Measurements from ENCODE around the gene RPS24. TPM values are rescaled to one million over a fixed set of nuclear protein-coding genes. Genes with fewer than 3 reads are reported as not detected.

Gene RPS24
- polyA plus RNA-seq, 4 donors: 3,318 to 7,694 (median 4,630) TPM

DNA sequence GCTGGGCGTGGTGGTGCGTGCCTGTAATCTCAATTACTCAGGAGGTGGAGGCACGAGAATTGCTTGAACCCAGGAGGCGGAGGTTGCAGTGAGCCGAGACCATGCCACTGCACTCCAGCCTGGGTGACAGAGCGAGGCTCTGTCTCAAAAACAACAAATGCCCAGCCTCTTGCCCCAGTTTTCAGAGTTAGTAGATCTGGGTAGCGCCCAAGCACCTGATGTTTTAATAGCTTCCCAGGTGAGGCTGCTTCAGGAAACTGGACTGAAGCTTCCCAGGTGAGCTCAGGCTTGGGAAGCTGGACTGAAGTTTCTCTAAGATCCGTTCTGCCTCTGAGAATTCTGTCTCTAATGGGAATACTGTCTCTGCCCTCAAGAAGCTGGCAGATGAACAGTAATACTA lies 12.2 kb downstream of the RPS24 start:
- no peaks in the 10 kb centered on the region for H3K27me3 ChIP-seq (ENCODE audit: control insufficient read depth in 3 of 3, insufficient read depth in 3 of 3, low read length in 3 of 3)
- H3K27ac ChIP-seq (ENCODE audit: low read depth in 1 of 3, low read length in 2 of 3): no peak overlapping the region
- H3K9me3 ChIP-seq (ENCODE audit: control insufficient read depth in 2 of 2, insufficient read depth in 1 of 2, low read depth in 1 of 2, low read length in 1 of 2): no peaks in the 10 kb centered on the region
- peaks cover 5 to 16% (median 13%) of the 10 kb centered on the region in 3 donors for H3K36me3 ChIP-seq (ENCODE audit: control insufficient read depth in 3 of 3, insufficient read depth in 2 of 3, low read depth in 1 of 3, low read length in 3 of 3)
- DNase-seq (no peak), FAIRE-seq (no peak)
- 48 to 86% (median 62%) methylated on average over 8 of the region's 8 CpGs for WGBS, 3 donors
- H3K4me1 ChIP-seq (ENCODE audit: control insufficient read depth in 3 of 3, insufficient read depth in 2 of 3, low read depth in 1 of 3, low read length in 2 of 3): peaks cover 0 to 13% (median 0%) of the 10 kb centered on the region in 3 donors
- H3K4me3 ChIP-seq (ENCODE audit: low read depth in 1 of 3, low read length in 3 of 3): no peak overlapping the region

DNA sequence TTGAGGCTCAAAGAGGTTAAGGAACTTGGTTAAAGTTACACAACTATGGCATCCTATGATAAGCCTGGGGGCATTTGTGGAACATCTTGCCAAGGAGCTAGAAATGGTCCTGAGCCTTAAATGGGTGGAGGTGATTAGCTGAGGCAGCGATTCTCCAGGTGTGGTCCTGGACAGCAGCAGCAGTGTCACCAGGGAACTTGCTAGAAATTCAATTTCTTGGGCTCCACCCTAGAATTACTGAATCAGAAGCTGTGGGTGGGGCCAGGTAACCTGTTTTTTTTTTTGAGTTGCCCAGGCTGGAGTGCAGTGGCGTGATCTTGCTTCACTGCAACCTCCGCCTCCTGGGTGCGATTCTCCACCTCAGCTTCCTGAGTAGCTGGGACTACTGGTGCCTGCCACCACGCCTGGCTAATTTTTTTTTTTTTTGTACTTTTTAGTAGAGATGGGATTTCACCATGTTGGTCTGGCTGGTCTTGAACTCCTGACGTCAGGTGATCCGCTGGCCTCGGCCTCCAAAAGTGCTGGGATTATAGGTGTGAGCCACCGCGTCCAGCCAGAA lies 13.1 kb downstream of the RPS24 start:
- 59 to 73% (median 68%) methylated on average over 10 of the region's 10 CpGs for WGBS, 3 donors
- Histone ChIP-seq H3K9me3 (ENCODE audit: control insufficient read depth in 2 of 2, insufficient read depth in 1 of 2, low read depth in 1 of 2, low read length in 1 of 2) (no peaks in the 10 kb centered on the region), H3K27me3 (ENCODE audit: control insufficient read depth in 3 of 3, insufficient read depth in 3 of 3, low read length in 3 of 3) (no peaks in the 10 kb centered on the region), H3K4me3 (ENCODE audit: low read depth in 1 of 3, low read length in 3 of 3) (no peak overlapping the region), H3K27ac (ENCODE audit: low read depth in 1 of 3, low read length in 2 of 3) (no peak overlapping the region), H3K36me3 (ENCODE audit: control insufficient read depth in 3 of 3, insufficient read depth in 2 of 3, low read depth in 1 of 3, low read length in 3 of 3) (peaks cover 0 to 6% (median 4%) of the 10 kb centered on the region in 3 donors), H3K4me1 (ENCODE audit: control insufficient read depth in 3 of 3, insufficient read depth in 2 of 3, low read depth in 1 of 3, low read length in 2 of 3) (peaks cover 0 to 5% (median 0%) of the 10 kb centered on the region in 3 donors)
- FAIRE-seq: no peak
- no peak for DNase-seq

DNA sequence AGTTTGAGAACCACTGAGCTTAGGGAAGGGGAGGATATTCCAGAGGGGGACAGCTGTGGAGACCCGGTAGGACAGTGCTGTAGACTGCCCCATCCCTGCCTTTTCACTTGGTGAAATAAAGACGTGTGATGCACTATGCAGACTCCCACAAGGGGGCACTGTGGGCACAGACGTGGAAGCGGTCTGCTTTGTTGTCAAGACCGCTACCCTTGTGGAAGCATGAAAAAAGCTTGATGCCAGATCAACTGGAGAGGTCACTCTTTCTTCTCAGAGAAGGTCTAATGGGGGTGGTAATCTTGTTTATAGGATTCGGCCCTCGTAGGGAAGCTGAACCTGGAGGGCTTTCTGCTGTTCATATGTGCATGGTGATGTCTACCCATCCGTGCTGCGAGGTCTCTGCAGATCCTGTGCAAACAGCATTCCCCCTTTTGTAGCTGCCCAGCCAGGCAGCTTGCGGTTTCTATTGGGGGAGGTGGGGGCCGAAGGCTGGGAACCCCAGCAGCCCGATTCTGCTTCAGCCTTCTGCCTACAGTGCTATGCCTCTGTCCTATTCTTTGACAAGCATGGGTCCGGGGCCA lies 13.7 kb downstream of the RPS24 start:
- no peak for FAIRE-seq
- H3K9me3 ChIP-seq (ENCODE audit: control insufficient read depth in 2 of 2, insufficient read depth in 1 of 2, low read depth in 1 of 2, low read length in 1 of 2): no peaks in the 10 kb centered on the region
- WGBS, 3 donors: 22 to 28% (median 25%) methylated on average over 13 of the region's 13 CpGs
- no peak overlapping the region for H3K27ac ChIP-seq (ENCODE audit: low read depth in 1 of 3, low read length in 2 of 3)
- H3K4me3 ChIP-seq (ENCODE audit: low read depth in 1 of 3, low read length in 3 of 3): no peak overlapping the region
- DNase-seq: peak; percentile 76 to 89
- peaks cover 0 to 4% (median 0%) of the 10 kb centered on the region in 3 donors for H3K4me1 ChIP-seq (ENCODE audit: control insufficient read depth in 3 of 3, insufficient read depth in 2 of 3, low read depth in 1 of 3, low read length in 2 of 3)
- H3K27me3 ChIP-seq (ENCODE audit: control insufficient read depth in 3 of 3, insufficient read depth in 3 of 3, low read length in 3 of 3): no peaks in the 10 kb centered on the region
- H3K36me3 ChIP-seq (ENCODE audit: control insufficient read depth in 3 of 3, insufficient read depth in 2 of 3, low read depth in 1 of 3, low read length in 3 of 3): peaks cover 0 to 3% (median 0%) of the 10 kb centered on the region in 3 donors

DNA sequence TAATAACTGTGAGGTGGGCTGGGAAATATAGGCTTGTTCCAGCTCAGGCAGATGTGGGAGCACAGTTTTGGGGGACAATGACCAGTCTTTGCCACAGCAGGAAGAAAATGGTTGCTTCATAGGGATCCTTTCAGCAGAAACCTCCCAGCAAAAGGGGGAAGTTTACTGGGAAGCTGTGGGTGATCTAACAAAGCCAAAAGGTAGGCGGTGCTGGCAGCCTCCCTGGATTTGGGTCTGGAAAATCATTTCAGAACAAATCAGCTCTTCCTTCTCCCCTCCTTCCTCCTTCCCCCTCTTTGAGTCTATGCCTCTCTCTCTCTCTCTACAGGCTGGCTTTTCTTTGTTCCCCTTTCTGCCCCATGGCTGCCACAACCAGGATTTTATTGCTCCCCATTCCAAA lies 16.2 kb downstream of the RPS24 start:
- peaks cover 0 to 3% (median 0%) of the 10 kb centered on the region in 3 donors for H3K36me3 ChIP-seq (ENCODE audit: control insufficient read depth in 3 of 3, insufficient read depth in 2 of 3, low read depth in 1 of 3, low read length in 3 of 3)
- FAIRE-seq (no peak), DNase-seq (no peak)
- 85 to 100% (median 88%) methylated on average over 1 of the region's 1 CpG for WGBS, 3 donors
- no peak overlapping the region for H3K27ac ChIP-seq (ENCODE audit: low read depth in 1 of 3, low read length in 2 of 3)
- no peaks in the 10 kb centered on the region for H3K9me3 ChIP-seq (ENCODE audit: control insufficient read depth in 2 of 2, insufficient read depth in 1 of 2, low read depth in 1 of 2, low read length in 1 of 2)
- H3K4me3 ChIP-seq (ENCODE audit: low read depth in 1 of 3, low read length in 3 of 3): no peak overlapping the region
- no peaks in the 10 kb centered on the region for H3K27me3 ChIP-seq (ENCODE audit: control insufficient read depth in 3 of 3, insufficient read depth in 3 of 3, low read length in 3 of 3)
- peaks cover 0 to 4% (median 0%) of the 10 kb centered on the region in 3 donors for H3K4me1 ChIP-seq (ENCODE audit: control insufficient read depth in 3 of 3, insufficient read depth in 2 of 3, low read depth in 1 of 3, low read length in 2 of 3)

DNA sequence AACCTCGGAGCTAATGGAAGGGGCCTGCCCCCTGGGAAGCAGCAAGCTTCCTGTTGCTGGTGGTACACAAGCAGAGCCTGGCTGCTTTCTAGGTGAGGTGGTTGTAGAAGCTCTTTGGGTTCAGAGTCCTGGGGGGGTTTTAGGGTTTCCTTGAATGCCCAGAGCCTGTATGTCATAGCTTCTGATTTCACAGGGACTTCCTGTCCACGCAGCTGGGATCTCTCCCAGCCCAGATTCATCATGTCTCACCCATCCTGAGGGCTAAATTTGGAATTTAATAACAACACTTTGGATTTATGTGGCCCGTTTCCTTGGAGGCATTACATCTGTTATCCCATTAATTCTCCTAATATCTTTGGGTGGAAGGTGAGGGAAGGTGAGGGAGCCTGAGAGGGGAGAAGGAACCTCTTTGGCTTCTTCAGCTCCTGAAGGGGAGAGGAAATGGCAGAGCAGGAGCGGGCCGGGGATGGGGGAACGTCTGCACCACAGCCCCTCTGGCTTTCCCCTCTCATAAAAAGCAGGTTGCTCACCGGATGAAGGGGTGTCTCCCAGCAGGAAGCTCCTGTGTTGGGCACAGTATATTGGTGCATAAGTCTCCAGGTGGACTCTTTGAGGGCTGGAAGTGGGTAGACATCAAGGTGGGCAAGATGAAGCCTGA lies 19.7 kb downstream of the RPS24 start:
- Histone ChIP-seq H3K27ac (ENCODE audit: low read depth in 1 of 3, low read length in 2 of 3) (no peak overlapping the region), H3K27me3 (ENCODE audit: control insufficient read depth in 3 of 3, insufficient read depth in 3 of 3, low read length in 3 of 3) (no peaks in the 10 kb centered on the region), H3K9me3 (ENCODE audit: control insufficient read depth in 2 of 2, insufficient read depth in 1 of 2, low read depth in 1 of 2, low read length in 1 of 2) (no peaks in the 10 kb centered on the region), H3K4me1 (ENCODE audit: control insufficient read depth in 3 of 3, insufficient read depth in 2 of 3, low read depth in 1 of 3, low read length in 2 of 3) (no peaks in the 10 kb centered on the region), H3K36me3 (ENCODE audit: control insufficient read depth in 3 of 3, insufficient read depth in 2 of 3, low read depth in 1 of 3, low read length in 3 of 3) (peaks cover 0 to 3% (median 0%) of the 10 kb centered on the region in 3 donors), H3K4me3 (ENCODE audit: low read depth in 1 of 3, low read length in 3 of 3) (no peak overlapping the region)
- FAIRE-seq (no peak), DNase-seq (no peak)
- WGBS, 3 donors: 68 to 84% (median 81%) methylated on average over 7 of the region's 7 CpGs

DNA sequence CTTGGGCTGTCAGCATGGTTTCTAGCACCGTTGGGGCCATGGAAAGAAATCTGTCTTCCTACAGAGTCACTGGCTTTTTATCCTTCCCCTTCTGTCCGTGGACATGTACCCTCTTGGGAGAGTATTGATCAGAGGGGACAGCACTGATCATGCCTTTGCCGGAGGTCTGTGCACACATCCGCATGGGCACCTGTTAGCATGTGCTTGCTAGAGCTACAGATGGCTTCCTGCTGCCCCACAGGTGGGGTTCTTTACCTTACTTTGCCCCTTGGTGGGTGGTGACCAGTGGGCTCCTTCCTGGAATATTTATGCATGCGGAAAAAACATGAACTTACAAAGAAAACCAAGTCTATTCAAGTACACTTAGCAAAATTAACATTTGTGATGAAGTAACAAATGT lies 24.9 kb downstream of the RPS24 start:
- peaks cover 0 to 2% (median 0%) of the 10 kb centered on the region in 3 donors for H3K4me1 ChIP-seq (ENCODE audit: control insufficient read depth in 3 of 3, insufficient read depth in 2 of 3, low read depth in 1 of 3, low read length in 2 of 3)
- H3K4me3 ChIP-seq (ENCODE audit: low read depth in 1 of 3, low read length in 3 of 3): no peak overlapping the region
- 74 to 82% (median 76%) methylated on average over 5 of the region's 5 CpGs for WGBS, 3 donors
- no peak overlapping the region for H3K27ac ChIP-seq (ENCODE audit: low read depth in 1 of 3, low read length in 2 of 3)
- peaks cover 0 to 3% of the 10 kb centered on the region in 2 donors for H3K9me3 ChIP-seq (ENCODE audit: control insufficient read depth in 2 of 2, insufficient read depth in 1 of 2, low read depth in 1 of 2, low read length in 1 of 2)
- H3K27me3 ChIP-seq (ENCODE audit: control insufficient read depth in 3 of 3, insufficient read depth in 3 of 3, low read length in 3 of 3): no peaks in the 10 kb centered on the region
- FAIRE-seq (no peak), DNase-seq (no peak)
- no peaks in the 10 kb centered on the region for H3K36me3 ChIP-seq (ENCODE audit: control insufficient read depth in 3 of 3, insufficient read depth in 2 of 3, low read depth in 1 of 3, low read length in 3 of 3)

DNA sequence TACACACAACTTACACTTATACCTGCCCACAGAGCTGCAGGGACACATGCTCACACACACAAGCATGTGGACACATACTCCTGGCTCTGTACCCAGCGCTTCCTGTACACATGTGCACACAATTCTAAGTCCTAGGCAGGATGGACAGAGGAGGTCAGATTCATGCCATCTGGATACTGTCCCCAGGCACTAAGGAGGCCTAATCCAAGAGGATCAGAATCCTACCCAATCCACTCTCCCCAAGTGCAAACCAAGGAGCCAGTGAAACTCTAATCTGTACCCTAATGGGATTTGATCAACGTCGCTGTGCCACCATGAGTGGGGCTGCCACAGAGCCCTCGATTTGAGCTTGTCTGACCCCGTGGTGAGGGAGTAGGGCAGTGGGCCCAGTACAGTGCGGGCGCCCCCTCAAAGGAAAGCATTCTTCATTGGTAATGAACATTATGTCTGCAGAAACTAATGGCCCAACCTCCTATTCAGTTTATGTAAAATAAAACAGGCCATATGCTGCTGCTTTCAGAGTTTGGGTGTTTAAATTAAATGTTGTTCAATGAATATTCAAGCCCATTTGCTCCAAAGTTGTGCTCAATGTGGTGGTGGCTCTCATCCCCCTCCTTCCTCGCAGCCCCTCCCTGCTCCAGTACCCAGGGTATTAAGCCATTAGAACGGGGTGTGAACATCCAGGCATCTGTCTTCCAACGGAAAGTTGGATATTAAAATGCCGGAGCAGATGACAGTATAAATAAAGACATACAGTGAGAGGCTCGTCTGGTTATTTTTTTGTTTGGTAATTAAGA lies 26.4 kb downstream of the RPS24 start:
- Histone ChIP-seq H3K27ac (ENCODE audit: low read depth in 1 of 3, low read length in 2 of 3) (no peak overlapping the region), H3K36me3 (ENCODE audit: control insufficient read depth in 3 of 3, insufficient read depth in 2 of 3, low read depth in 1 of 3, low read length in 3 of 3) (no peaks in the 10 kb centered on the region), H3K9me3 (ENCODE audit: control insufficient read depth in 2 of 2, insufficient read depth in 1 of 2, low read depth in 1 of 2, low read length in 1 of 2) (peaks cover 0 to 7% of the 10 kb centered on the region in 2 donors), H3K4me3 (ENCODE audit: low read depth in 1 of 3, low read length in 3 of 3) (no peak overlapping the region), H3K4me1 (ENCODE audit: control insufficient read depth in 3 of 3, insufficient read depth in 2 of 3, low read depth in 1 of 3, low read length in 2 of 3) (peaks cover 0 to 2% (median 0%) of the 10 kb centered on the region in 3 donors), H3K27me3 (ENCODE audit: control insufficient read depth in 3 of 3, insufficient read depth in 3 of 3, low read length in 3 of 3) (no peaks in the 10 kb centered on the region)
- FAIRE-seq (no peak), DNase-seq (no peak)
- WGBS, 3 donors: 79 to 88% (median 85%) methylated on average over 12 of the region's 12 CpGs

DNA sequence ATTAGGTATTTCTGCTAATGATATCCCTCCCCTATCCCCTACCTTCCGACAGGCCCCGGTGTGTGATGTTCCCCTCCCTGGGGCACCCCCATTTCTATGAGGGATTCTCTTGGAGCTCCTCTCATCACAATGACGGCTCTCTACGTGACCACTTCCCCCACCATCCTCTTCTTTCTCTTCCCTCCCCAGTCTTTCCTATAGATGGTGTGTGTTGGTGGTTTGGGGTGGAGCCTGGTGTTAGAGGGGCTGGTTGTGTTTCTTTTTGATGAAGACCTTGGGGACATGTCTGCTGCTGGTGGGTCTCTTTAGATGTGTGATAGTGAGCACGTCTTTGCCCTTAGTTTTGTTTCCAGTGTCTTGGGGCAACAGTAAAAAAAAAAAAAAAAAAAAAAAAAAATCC lies 28.6 kb downstream of the RPS24 start:
- WGBS, 3 donors: 61 to 72% (median 64%) methylated on average over 5 of the region's 5 CpGs
- Histone ChIP-seq H3K4me3 (ENCODE audit: low read depth in 1 of 3, low read length in 3 of 3) (no peak overlapping the region), H3K36me3 (ENCODE audit: control insufficient read depth in 3 of 3, insufficient read depth in 2 of 3, low read depth in 1 of 3, low read length in 3 of 3) (no peaks in the 10 kb centered on the region), H3K9me3 (ENCODE audit: control insufficient read depth in 2 of 2, insufficient read depth in 1 of 2, low read depth in 1 of 2, low read length in 1 of 2) (peaks cover 0 to 7% of the 10 kb centered on the region in 2 donors), H3K27me3 (ENCODE audit: control insufficient read depth in 3 of 3, insufficient read depth in 3 of 3, low read length in 3 of 3) (no peaks in the 10 kb centered on the region), H3K4me1 (ENCODE audit: control insufficient read depth in 3 of 3, insufficient read depth in 2 of 3, low read depth in 1 of 3, low read length in 2 of 3) (peaks cover 0 to 2% (median 0%) of the 10 kb centered on the region in 3 donors), H3K27ac (ENCODE audit: low read depth in 1 of 3, low read length in 2 of 3) (no peak overlapping the region)
- FAIRE-seq: no peak
- DNase-seq: no peak
